ENCODE data around the gene GLCE. TPM values are rescaled to one million over a fixed set of nuclear protein-coding genes. Genes with fewer than 3 reads are reported as not detected.
"Not testable (repeated sequence)": the region's sequence is repeated elsewhere in the genome, so short reads cannot be mapped to it uniquely, and the experiment has no call there.

Gene GLCE
- total RNA-seq, 4 donors from 2014 or later = 5.9 to 18.8 (median 10.2) TPM

GRCh38 chr15:69285834-69286233 lies 125.4 kb downstream of the GLCE start:
- H3K36me3 ChIP-seq = no peaks in the 10 kb centered on the region
- TF ChIP-seq CTCF (IDR thresholded peaks at IDR 0.05) (no peak), POLR2AphosphoS5 (IDR thresholded peaks at IDR 0.05) (no peak), POLR2A (IDR thresholded peaks at IDR 0.05) (no peak)
- H3K9me3 ChIP-seq = no peaks in the 10 kb centered on the region
- 77 to 86% methylated on average over 8 to 10 of the region's 12 CpGs for WGBS, 2 donors (ENCODE audit: low coverage in 1 of 2)
- no peak overlapping the region for H3K4me3 ChIP-seq
- peaks cover 9% of the 10 kb centered on the region for H3K27me3 ChIP-seq
- no peaks in the 10 kb centered on the region for H3K4me1 ChIP-seq
- ATAC-seq = no peak
- no peak overlapping the region for H3K27ac ChIP-seq

- 88 to 93% methylated on average over 3 to 7 of the region's 7 CpGs for WGBS, 2 donors (ENCODE audit: low coverage in 1 of 2)
Measured at GRCh38 chr15:69288011-69288410, 127.6 kb downstream of the GLCE start.

GRCh38 chr15:69288531-69289341 lies 128.3 kb downstream of the GLCE start:
- H3K27me3 ChIP-seq = no peaks in the 10 kb centered on the region
- no peaks in the 10 kb centered on the region for H3K36me3 ChIP-seq
- no peak for ATAC-seq
- no peak for TF ChIP-seq POLR2A (IDR thresholded peaks at IDR 0.05)
- TF ChIP-seq CTCF (IDR thresholded peaks at IDR 0.05) = no peak
- no peak for TF ChIP-seq POLR2AphosphoS5 (IDR thresholded peaks at IDR 0.05)
- TF ChIP-seq EP300 (IDR thresholded peaks at IDR 0.05) = no peak
- no peak overlapping the region for H3K4me3 ChIP-seq
- H3K4me1 ChIP-seq = no peaks in the 10 kb centered on the region
- no peak overlapping the region for H3K27ac ChIP-seq
- no peaks in the 10 kb centered on the region for H3K9me3 ChIP-seq
- WGBS, 2 donors (ENCODE audit: low coverage in 1 of 2) = 100% methylated on average over 1 of the region's 11 CpGs; no CpG with 5 or more reads in 1 of the 2 donors

More at GRCh38 chr15:69288011-69288410, 127.6 kb downstream of the GLCE start:
- TF ChIP-seq POLR2A (IDR thresholded peaks at IDR 0.05) = no peak
- TF ChIP-seq EP300 (IDR thresholded peaks at IDR 0.05) = no peak
- Histone ChIP-seq H3K9me3 (no peaks in the 10 kb centered on the region), H3K4me3 (no peak overlapping the region), H3K4me1 (no peaks in the 10 kb centered on the region), H3K27me3 (peaks cover 3% of the 10 kb centered on the region), H3K27ac (no peak overlapping the region), H3K36me3 (no peaks in the 10 kb centered on the region)
- no peak for ATAC-seq

GRCh38 chr15:69289342-69290146 lies 129.1 kb downstream of the GLCE start:
- Histone ChIP-seq H3K27me3 (no peaks in the 10 kb centered on the region), H3K36me3 (no peaks in the 10 kb centered on the region), H3K4me3 (no peak overlapping the region), H3K4me1 (no peaks in the 10 kb centered on the region), H3K27ac (peak overlapping the region in 2 of 4 donors; percentile 1 to 26), H3K9me3 (no peaks in the 10 kb centered on the region)
- 41 to 44% methylated on average over 7 to 8 of the region's 8 CpGs for WGBS, 2 donors (ENCODE audit: low coverage in 1 of 2)
- TF ChIP-seq POLR2AphosphoS5 (IDR thresholded peaks at IDR 0.05) = no peak
- TF ChIP-seq POLR2A (IDR thresholded peaks at IDR 0.05) = no peak
- no peak for TF ChIP-seq CTCF (IDR thresholded peaks at IDR 0.05)
- TF ChIP-seq EP300 (IDR thresholded peaks at IDR 0.05) = no peak
- no peak for ATAC-seq

- Histone ChIP-seq H3K36me3 (no peaks in the 10 kb centered on the region), H3K27ac (peak overlapping the region in 1 of 4 donors; percentile 1), H3K4me1 (no peaks in the 10 kb centered on the region), H3K27me3 (peaks cover 8% of the 10 kb centered on the region), H3K4me3 (no peak overlapping the region), H3K9me3 (no peaks in the 10 kb centered on the region)
- ATAC-seq = peak; percentile 75
- TF ChIP-seq CTCF (IDR thresholded peaks at IDR 0.05) (no peak), POLR2A (IDR thresholded peaks at IDR 0.05) (no peak), EP300 (IDR thresholded peaks at IDR 0.05) (no peak), POLR2AphosphoS5 (IDR thresholded peaks at IDR 0.05) (no peak)
- 77 to 82% methylated on average over 3 to 4 of the region's 7 CpGs for WGBS, 2 donors (ENCODE audit: low coverage in 1 of 2)
Measured at GRCh38 chr15:69290346-69291164, 130.1 kb downstream of the GLCE start.

GRCh38 chr15:69291651-69292050 lies 131.2 kb downstream of the GLCE start:
- not testable (repeated sequence) for H3K36me3 ChIP-seq, ATAC-seq, H3K4me1 ChIP-seq, H3K9me3 ChIP-seq, H3K27ac ChIP-seq, H3K4me3 ChIP-seq
- 80 to 100% methylated on average over 1 of the region's 10 CpGs for WGBS, 2 donors (ENCODE audit: low coverage in 1 of 2)
- H3K27me3 ChIP-seq = peaks cover 14% of the 10 kb centered on the region
